GM13976 (cell line): ENCODE results near the gene CNIH1.
A peak's percentile ranks its signal among the peaks of the same experiment; 100 is the strongest.

ENCODE experiments used
- DNase-seq: peaks from one replicate; pipeline ENCODE4 v3.0.0; 2012; ENCODE audit warnings: low spot score
- CTCF ChIP-seq: IDR thresholded peaks from 2 replicates; pipeline ENCODE4 v1.5.1; 2012; ENCODE audit warnings: borderline replicate concordance, mild to moderate bottlenecking; ENCODE audit not compliant: insufficient read depth; ENCODE audit errors: extremely low read depth, missing control alignments, control extremely low read depth
- in situ Hi-C: fragments of 300-500 bp; cut with MboI; formaldehyde crosslinking; loops from one replicate; pipeline ENCODE4 v1.12.0; 2022; ENCODE audit warnings: low sequenced_read_pairs, mixed read lengths, inconsistent platforms; ENCODE audit not compliant: unreplicated experiment

CNIH1 gene

GRCh38 chr14:54488318-54488645, 47.1 kb upstream of the CNIH1 start:
- DNase-seq: no peak
- TF ChIP-seq CTCF: no peak
- in situ Hi-C loops: no loop called here

- DNase-seq: peak; percentile 23
- TF ChIP-seq CTCF: no peak
- in situ Hi-C loops: no loop called here
Measured at GRCh38 chr14:54487771-54488170, 46.6 kb upstream of the CNIH1 start.

GRCh38 chr14:54486685-54487084, 45.5 kb upstream of the CNIH1 start:
- in situ Hi-C loops: no loop called here
- TF ChIP-seq CTCF: no peak
- DNase-seq: peak; percentile 22

GRCh38 chr14:54483846-54484245, 42.7 kb upstream of the CNIH1 start:
- no peak for DNase-seq
- no peak for TF ChIP-seq CTCF
- in situ Hi-C loops: no loop called here

- no peak for TF ChIP-seq CTCF
- in situ Hi-C loops: no loop called here
Measured at GRCh38 chr14:54483073-54483745, 42.0 kb upstream of the CNIH1 start.

GRCh38 chr14:54481695-54482094, 40.5 kb upstream of the CNIH1 start:
- in situ Hi-C loops: no loop called here
- TF ChIP-seq CTCF: no peak
- no peak for DNase-seq

More at GRCh38 chr14:54483073-54483745, 42.0 kb upstream of the CNIH1 start:
- DNase-seq: no peak
